HepG2 (cell line): ENCODE data around the gene PSMB11. TPM values are rescaled to one million over a fixed set of nuclear protein-coding genes. Genes with fewer than 3 reads are reported as not detected.

Experiments used
- ARNT ChIP-seq: fragments of 450-650 bp; IDR thresholded peaks from 2 replicates; pipeline ENCODE4 v1.6.1; 2017
- CREBL2 ChIP-seq: sonication (generic); formaldehyde crosslinking; IDR thresholded peaks from 2 replicates; pipeline ENCODE4 v1.8.1; 2023; ENCODE audit warnings: missing genetic modification reagents, mild to moderate bottlenecking, borderline replicate concordance
- ELK4 ChIP-seq: sonication (generic); formaldehyde crosslinking; IDR thresholded peaks from 2 replicates; pipeline ENCODE4 v1.9.0; 2021; ENCODE audit warnings: missing genetic modification reagents, borderline replicate concordance
- FOSL1 ChIP-seq: sonication (generic); formaldehyde crosslinking; IDR thresholded peaks from 2 replicates; pipeline ENCODE4 v1.9.0; 2021; ENCODE audit warnings: missing genetic modification reagents, borderline replicate concordance
- GPN1 ChIP-seq: sonication (generic); formaldehyde crosslinking; IDR thresholded peaks from 2 replicates; pipeline ENCODE4 v1.5.1; 2020; ENCODE audit warnings: missing genetic modification reagents, borderline replicate concordance
- IKZF5 ChIP-seq: IDR thresholded peaks from 2 replicates; pipeline ENCODE4 v1.6.1; 2018; ENCODE audit warnings: missing genetic modification reagents, mild to moderate bottlenecking, missing compliant biosample characterization
- LCORL ChIP-seq, 2 experiments: fragments of 450-650 bp in 1 of 2; sonication (generic) in 1 of 2; formaldehyde crosslinking in 1 of 2; IDR thresholded peaks; 2 replicates each; pipeline versions ENCODE4 v1.5.0 to v1.6.1; 2017 to 2020; ENCODE audit warnings: antibody characterized with exemption in 1 of 2, missing genetic modification reagents in 1 of 2
- LRRFIP1 ChIP-seq: sonication (generic); formaldehyde crosslinking; conservative IDR thresholded peaks from 2 replicates; pipeline ENCODE4 v1.4.0; 2020; ENCODE audit warnings: missing genetic modification reagents
- PAF1 ChIP-seq: IDR thresholded peaks from 2 replicates; pipeline ENCODE4 v1.6.1; 2016; ENCODE audit warnings: missing genetic modification reagents, missing compliant biosample characterization
- POLR2G ChIP-seq: fragments of 200-400 bp; formaldehyde crosslinking; IDR thresholded peaks from 2 replicates; pipeline ENCODE4 v1.6.1; 2018; ENCODE audit warnings: mild to moderate bottlenecking, low read depth, low read length, moderate library complexity
- SYNCRIP ChIP-seq: fragments of 200-400 bp; formaldehyde crosslinking; IDR thresholded peaks from 2 replicates; pipeline ENCODE4 v1.6.1; 2018; ENCODE audit warnings: mild to moderate bottlenecking, low read depth, low read length; ENCODE audit not compliant: insufficient read depth
- ZBTB40 ChIP-seq, 2 experiments: fragments of 450-650 bp in 1 of 2; sonication (generic) in 1 of 2; formaldehyde crosslinking in 1 of 2; IDR thresholded peaks; 2 replicates each; pipeline versions ENCODE4 v1.6.1 to v1.8.0; 2016 to 2022; ENCODE audit warnings: antibody characterized with exemption in 1 of 2, mild to moderate bottlenecking in 1 of 2, missing genetic modification reagents in 1 of 2
- ZNF253 ChIP-seq: sonication (generic); formaldehyde crosslinking; IDR thresholded peaks from 2 replicates; pipeline ENCODE4 v1.8.0; 2022; ENCODE audit warnings: mild to moderate bottlenecking, missing genetic modification reagents, borderline replicate concordance
- ZNF672 ChIP-seq: sonication (generic); formaldehyde crosslinking; IDR thresholded peaks from 2 replicates; pipeline ENCODE4 v1.8.1; 2022; ENCODE audit warnings: missing genetic modification reagents
- polyA plus RNA-seq, 8 experiments: library from polyadenylated mRNA; depleted of rRNA in 3 of 8; stranded (reverse) in 7 of 8; unstranded in 1 of 8; fragments of >200 nt; fragmentation: Illumina TruSeq in 4 of 8; extraction: Trizol in 4 of 8; gene quantifications; 2 replicates each; pipeline versions ENCODE4 v1.2.1 to v1.2.3, GENCODE V29; 2011 to 2016; ENCODE audit warnings: low read depth in 4 of 8, missing spikeins in 1 of 8, mixed read lengths in 1 of 8; ENCODE audit not compliant: insufficient read depth in 1 of 8
- total RNA-seq, 5 experiments: library from RNA; depleted of rRNA; stranded (reverse); fragments of >200 nt; fragmentation: Illumina TruSeq; extraction: Trizol; gene quantifications; 2 replicates each; pipeline ENCODE4 v1.2.3, GENCODE V29; 2016; ENCODE audit warnings: low read depth in 1 of 5

PSMB11 gene
- total and polyA plus RNA-seq, 2 of the 13 experiments (the other 11 are each of a cell fraction or from before 2014, with no cell fraction given), result not detected

GRCh38 chr14:23071244-23071920 lies 29.4 kb downstream of the PSMB11 start (continued):
- TF ChIP-seq ZBTB40 (IDR thresholded peaks at IDR 0.05) (no peak), ZBTB40 (CRISPR knock-in tag; IDR thresholded peaks at IDR 0.05) (peak; percentile 62), SYNCRIP (no peak), ZNF253 (CRISPR knock-in tag) (no peak), GPN1 (CRISPR knock-in tag) (no peak; the same call in 1 of the 2 replicates), LCORL (IDR thresholded peaks at IDR 0.05) (no peak), LCORL (CRISPR knock-in tag; IDR thresholded peaks at IDR 0.05) (peak; percentile 80), FOSL1 (CRISPR knock-in tag) (no peak), ARNT (no peak), IKZF5 (peak; percentile 91), LRRFIP1 (CRISPR knock-in tag) (no peak), ELK4 (CRISPR knock-in tag) (no peak), ZNF672 (CRISPR knock-in tag) (no peak), CREBL2 (CRISPR knock-in tag) (no peak), PAF1 (CRISPR knock-in tag) (peak; percentile 98), POLR2G (peak; percentile 99)
